ENCODE results near the gene APOBEC3H. TPM values are rescaled to one million over a fixed set of nuclear protein-coding genes. Genes with fewer than 3 reads are reported as not detected.

Gene APOBEC3H
- total RNA-seq, 1 donor from 2014 or later: not detected

- Histone ChIP-seq H3K4me3 (ENCODE audit: low read depth, low read length) (no peak overlapping the region), H3K27me3 (ENCODE audit: control insufficient read depth, insufficient read depth, low read length) (peaks cover 8% of the 10 kb centered on the region), H3K36me3 (ENCODE audit: control insufficient read depth, insufficient read depth, low read length) (no peaks in the 10 kb centered on the region)
- TF ChIP-seq CTCF (IDR thresholded peaks at IDR 0.05; ENCODE audit: insufficient read depth, low read length, poor library complexity, severe bottlenecking): no peak
- DNase-seq (ENCODE audit: low read depth): no peak
Observed at GRCh38 chr22:39109361-39109760, 12.3 kb downstream of the APOBEC3H start.

- no peak for TF ChIP-seq CTCF (IDR thresholded peaks at IDR 0.05; ENCODE audit: insufficient read depth, low read length, poor library complexity, severe bottlenecking)
- H3K4me3 ChIP-seq (ENCODE audit: low read depth, low read length): no peak overlapping the region
- H3K27me3 ChIP-seq (ENCODE audit: control insufficient read depth, insufficient read depth, low read length): peaks cover 16% of the 10 kb centered on the region
Observed at GRCh38 chr22:39110631-39111561, 13.9 kb downstream of the APOBEC3H start.

GRCh38 chr22:39114112-39114511 lies 17.1 kb downstream of the APOBEC3H start:
- Histone ChIP-seq H3K36me3 (ENCODE audit: control insufficient read depth, insufficient read depth, low read length) (no peaks in the 10 kb centered on the region), H3K4me3 (ENCODE audit: low read depth, low read length) (no peak overlapping the region), H3K27me3 (ENCODE audit: control insufficient read depth, insufficient read depth, low read length) (peaks cover 20% of the 10 kb centered on the region)
- TF ChIP-seq CTCF (IDR thresholded peaks at IDR 0.05; ENCODE audit: insufficient read depth, low read length, poor library complexity, severe bottlenecking): no peak
- no peak for DNase-seq (ENCODE audit: low read depth)

More at GRCh38 chr22:39110631-39111561, 13.9 kb downstream of the APOBEC3H start:
- no peaks in the 10 kb centered on the region for H3K36me3 ChIP-seq (ENCODE audit: control insufficient read depth, insufficient read depth, low read length)
- no peak for DNase-seq (ENCODE audit: low read depth)

- Histone ChIP-seq H3K27me3 (ENCODE audit: control insufficient read depth, insufficient read depth, low read length) (peaks cover 19% of the 10 kb centered on the region), H3K36me3 (ENCODE audit: control insufficient read depth, insufficient read depth, low read length) (no peaks in the 10 kb centered on the region), H3K4me3 (ENCODE audit: low read depth, low read length) (no peak overlapping the region)
- TF ChIP-seq CTCF (IDR thresholded peaks at IDR 0.05; ENCODE audit: insufficient read depth, low read length, poor library complexity, severe bottlenecking): no peak
- no peak for DNase-seq (ENCODE audit: low read depth)
Observed at GRCh38 chr22:39115570-39115969, 18.5 kb downstream of the APOBEC3H start.

GRCh38 chr22:39115977-39116621 lies 19.1 kb downstream of the APOBEC3H start:
- Histone ChIP-seq H3K36me3 (ENCODE audit: control insufficient read depth, insufficient read depth, low read length) (no peaks in the 10 kb centered on the region), H3K4me3 (ENCODE audit: low read depth, low read length) (no peak overlapping the region), H3K27me3 (ENCODE audit: control insufficient read depth, insufficient read depth, low read length) (peaks cover 18% of the 10 kb centered on the region)
- DNase-seq (ENCODE audit: low read depth): no peak
- TF ChIP-seq CTCF (IDR thresholded peaks at IDR 0.05; ENCODE audit: insufficient read depth, low read length, poor library complexity, severe bottlenecking): no peak
